Dendritic cell treated with granulocyte-macrophage colony-stimulating factor and Interleukin-4, amounts not matched to agents 40 ng/mL and 50 ng/mL, for 4 days (primary cell): Measurements from ENCODE around the gene DIP2A.

Source experiments
- H3K27ac Mint-ChIP-seq: one replicate; pipeline ENCODE4 v1.8.0; 2022; ENCODE audit warnings: mild to moderate bottlenecking, mixed read lengths
- H3K27me3 Mint-ChIP-seq: one replicate; pipeline ENCODE4 v1.8.0; 2022; ENCODE audit warnings: mild to moderate bottlenecking, mixed read lengths
- H3K36me3 Mint-ChIP-seq: one replicate; pipeline ENCODE4 v1.8.0; 2022; ENCODE audit warnings: low read depth, mixed read lengths
- H3K4me1 Mint-ChIP-seq: one replicate; pipeline ENCODE4 v1.8.0; 2022; ENCODE audit warnings: low read depth, mixed read lengths
- H3K4me3 Mint-ChIP-seq: one replicate; pipeline ENCODE4 v1.8.0; 2022; ENCODE audit warnings: mild to moderate bottlenecking, moderate library complexity, mixed read lengths
- H3K9me3 Mint-ChIP-seq: one replicate; pipeline ENCODE4 v1.8.0; 2022; ENCODE audit warnings: mixed read lengths
- intact Hi-C: fragments of 100-400 bp; cut with micrococcal nuclease; formaldehyde crosslinking; loops from one replicate; pipeline ENCODE4 v1.15.0; 2022

Gene DIP2A

DNA sequence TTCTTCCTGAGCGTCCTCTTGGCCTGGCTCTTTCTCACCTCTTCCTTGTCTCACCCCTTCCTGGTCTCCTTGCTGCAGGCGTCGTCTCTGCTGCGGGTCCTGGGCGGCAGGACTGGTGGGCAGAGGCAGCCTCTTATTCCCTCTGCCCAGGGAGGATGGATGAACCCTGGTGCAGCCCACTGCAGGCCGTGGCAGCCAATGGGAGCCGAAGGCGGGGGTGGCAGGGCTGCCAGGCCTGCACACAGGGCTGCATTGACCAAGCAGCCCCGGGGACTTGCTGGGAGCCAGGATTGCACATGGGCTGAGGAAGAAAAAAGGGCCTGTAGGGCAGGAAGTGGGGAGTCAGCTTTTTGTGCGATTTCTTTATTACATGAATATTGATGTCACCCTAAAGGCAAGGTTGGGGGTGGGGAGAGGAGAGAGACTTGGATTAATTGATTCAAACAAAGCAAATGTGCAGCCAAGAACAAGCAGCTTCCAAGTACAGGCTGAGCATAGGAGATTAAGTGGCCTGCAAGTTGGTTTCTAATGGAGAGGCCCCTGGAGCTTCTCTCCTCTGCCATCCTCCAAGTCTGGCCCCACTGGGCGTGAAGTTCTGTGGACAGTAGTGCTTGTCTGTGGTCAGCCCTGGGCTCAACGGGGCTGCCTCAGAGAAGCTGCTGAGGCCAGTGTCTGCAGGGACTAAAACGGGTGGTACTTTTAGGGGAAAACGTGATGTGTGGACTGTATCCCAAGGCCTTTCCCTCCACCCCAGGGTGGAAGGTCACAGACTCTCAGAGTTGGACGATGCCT, 146.5 kb downstream of the DIP2A start, which contains the start of gene S100B:
Gene S100B, minus strand, starts transcription at position 108 of the 792 bp plus-strand sequence. CDS start 2,667 bp downstream, outside the sequence.
- no peaks in the 10 kb centered on the region for H3K9me3 Mint-ChIP-seq
- peak within 1 kb of the TSS; percentile 55 for H3K4me3 Mint-ChIP-seq
- H3K27me3 Mint-ChIP-seq: no peaks in the 10 kb centered on the region
- peaks cover 58% of the 10 kb centered on the region for H3K4me1 Mint-ChIP-seq
- peak within 1 kb of the TSS; percentile 92 for H3K27ac Mint-ChIP-seq
- H3K36me3 Mint-ChIP-seq: no peaks in the 10 kb centered on the region
- intact Hi-C loops: no loop called here

DNA sequence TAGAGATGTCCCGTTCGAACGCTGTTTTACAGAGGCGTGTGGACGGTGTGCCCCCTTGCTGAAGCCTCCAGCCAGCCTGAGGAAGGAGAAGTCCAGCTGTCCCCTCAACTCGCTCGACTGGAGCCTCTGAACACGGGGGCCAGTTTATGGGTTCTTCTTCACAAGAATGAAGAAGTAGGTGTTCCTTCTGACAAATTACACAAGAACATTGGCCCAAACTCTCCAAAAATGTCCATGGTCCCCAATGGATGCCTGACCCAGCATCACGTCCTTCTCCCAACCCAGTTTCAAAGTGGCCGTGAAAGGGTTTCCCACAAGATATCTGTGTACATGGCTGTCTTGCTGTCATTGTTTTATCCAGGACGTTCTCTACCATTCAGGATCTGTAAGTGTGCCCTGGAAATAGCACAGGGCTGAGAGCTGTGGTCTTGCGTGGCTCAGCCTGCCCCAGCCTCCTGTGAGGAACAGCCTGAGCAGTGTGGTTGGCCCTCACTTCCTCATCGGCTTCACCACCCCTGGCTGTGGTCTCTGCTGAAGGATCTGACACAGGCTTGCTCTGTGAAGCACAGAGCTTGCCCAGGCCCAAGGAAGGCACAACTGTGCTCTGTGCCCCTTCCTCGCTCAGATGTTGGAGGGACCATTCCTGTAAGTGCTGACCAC, 147.2 kb downstream of the DIP2A start:
- intact Hi-C loops: loop anchor here (1.0 to 2.0 kb wide), 2 partner anchors 15 to 28 kb away; no protein-coding TSS in a partner anchor
- Mint-ChIP-seq H3K27me3 (no peaks in the 10 kb centered on the region), H3K9me3 (no peaks in the 10 kb centered on the region), H3K4me1 (peaks cover 58% of the 10 kb centered on the region), H3K36me3 (no peaks in the 10 kb centered on the region), H3K4me3 (peak overlapping the region; percentile 39), H3K27ac (peak overlapping the region; percentile 92)

DNA sequence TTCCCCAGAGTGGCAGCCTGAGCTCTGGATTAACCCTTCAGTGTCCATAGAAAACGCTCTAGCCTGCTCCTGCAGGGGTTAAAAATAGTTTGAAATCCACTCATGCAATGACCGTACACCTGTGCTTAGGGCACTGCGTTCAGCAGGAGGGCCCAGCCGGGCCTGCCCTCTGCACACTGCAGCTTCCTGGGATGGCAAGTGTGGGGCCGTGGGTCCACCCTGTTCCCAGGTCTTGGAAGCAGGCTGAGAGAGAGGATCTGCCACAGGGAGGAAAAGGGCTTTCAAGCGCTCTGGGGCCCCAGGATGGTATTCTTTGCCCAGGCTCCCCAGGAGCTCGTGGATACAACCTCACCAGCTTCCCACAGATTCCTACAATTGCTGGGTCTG, 147.7 kb downstream of the DIP2A start:
- peak overlapping the region; percentile 92 for H3K27ac Mint-ChIP-seq
- no peaks in the 10 kb centered on the region for H3K27me3 Mint-ChIP-seq
- H3K4me1 Mint-ChIP-seq: peaks cover 55% of the 10 kb centered on the region

DNA sequence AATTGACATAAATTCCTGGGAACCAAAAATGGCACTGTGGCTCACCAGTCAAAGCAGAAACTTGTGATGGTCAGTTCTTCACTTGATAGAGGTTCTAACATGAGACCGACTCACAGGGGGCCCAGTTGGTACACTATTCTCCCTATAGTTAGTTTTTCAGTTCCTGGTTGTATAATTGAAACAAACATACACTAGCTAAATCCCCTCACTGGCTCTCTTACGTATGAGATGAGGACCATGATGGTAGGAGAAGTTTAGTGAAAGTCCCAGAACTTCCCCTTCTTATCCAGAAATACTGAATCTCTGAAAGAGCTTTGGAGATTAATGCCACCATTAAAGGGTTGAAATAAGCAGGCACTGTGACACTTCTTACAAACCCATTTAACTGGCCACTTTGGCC, 148.9 kb downstream of the DIP2A start:
- Mint-ChIP-seq H3K36me3 (no peaks in the 10 kb centered on the region), H3K9me3 (no peaks in the 10 kb centered on the region), H3K27me3 (no peaks in the 10 kb centered on the region), H3K4me1 (peaks cover 43% of the 10 kb centered on the region), H3K27ac (peak overlapping the region; percentile 92), H3K4me3 (no peak overlapping the region)
- intact Hi-C loops: loop anchor here (2.0 kb wide), 1 partner anchor 13 kb away; no protein-coding TSS in a partner anchor

More for the DNA sequence above, 147.7 kb downstream of the DIP2A start:
- Mint-ChIP-seq H3K36me3 (no peaks in the 10 kb centered on the region), H3K4me3 (peak overlapping the region; percentile 39), H3K9me3 (no peaks in the 10 kb centered on the region)
- intact Hi-C loops: loop anchor here (1.0 to 2.0 kb wide), 2 partner anchors 14 to 28 kb away; no protein-coding TSS in a partner anchor

DNA sequence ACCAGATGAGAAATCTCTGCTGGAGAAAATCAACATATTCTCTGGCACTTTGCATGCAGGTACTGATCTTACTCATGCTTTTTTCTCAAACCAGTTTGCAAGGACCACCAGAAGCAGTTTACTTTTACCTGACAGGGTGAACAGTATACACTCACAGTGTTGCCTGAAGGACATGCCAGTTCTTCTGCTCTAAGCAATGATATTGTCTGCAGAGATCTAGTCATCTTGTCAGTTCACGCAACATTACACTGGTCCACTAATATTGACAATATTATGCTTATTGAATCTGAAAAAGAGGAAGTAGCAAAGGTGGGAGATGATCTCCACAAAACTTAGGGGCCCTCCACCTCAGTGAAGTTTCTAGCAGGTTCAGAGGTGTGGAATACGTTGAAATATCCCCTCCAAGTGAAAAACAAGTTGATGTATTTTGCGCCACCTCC, 150.0 kb downstream of the DIP2A start:
- Mint-ChIP-seq H3K4me1 (peaks cover 41% of the 10 kb centered on the region), H3K27me3 (no peaks in the 10 kb centered on the region), H3K4me3 (no peak overlapping the region), H3K36me3 (no peaks in the 10 kb centered on the region), H3K27ac (no peak overlapping the region), H3K9me3 (no peaks in the 10 kb centered on the region)
- intact Hi-C loops: no loop called here

DNA sequence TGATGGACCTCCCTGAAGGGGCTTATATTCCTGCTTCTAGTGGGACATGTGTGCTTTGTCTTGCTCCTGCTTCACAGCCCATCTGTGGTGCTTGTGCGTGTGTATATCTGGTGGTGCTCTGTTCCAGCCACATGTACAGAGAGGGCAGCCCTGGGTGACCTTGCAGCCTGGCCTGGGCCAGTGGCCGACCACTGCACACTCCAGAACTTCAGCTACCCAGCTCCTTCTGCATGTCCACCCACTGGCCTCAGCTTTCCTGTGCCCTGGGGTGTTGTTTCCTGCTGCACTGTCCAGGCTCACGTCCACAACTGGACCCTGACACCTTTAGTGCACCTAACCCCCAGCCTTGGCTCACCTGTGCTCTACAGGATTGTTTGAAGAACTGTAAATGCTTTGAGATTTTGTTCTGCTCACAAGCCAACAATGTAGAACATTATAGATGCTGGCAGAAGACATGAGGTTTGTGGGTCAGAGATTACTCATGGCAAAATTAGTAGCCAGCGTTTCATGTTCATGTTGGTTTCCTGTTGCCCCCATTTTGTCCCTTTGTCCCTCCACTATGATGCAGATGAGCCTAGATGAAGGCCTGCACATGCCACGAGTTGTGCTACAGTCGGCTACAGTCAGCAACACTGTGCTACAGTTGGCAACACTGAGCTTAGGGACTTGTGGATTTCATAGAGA, 151.5 kb downstream of the DIP2A start:
- Mint-ChIP-seq H3K9me3 (no peaks in the 10 kb centered on the region), H3K4me1 (peaks cover 29% of the 10 kb centered on the region), H3K27me3 (no peaks in the 10 kb centered on the region)

DNA sequence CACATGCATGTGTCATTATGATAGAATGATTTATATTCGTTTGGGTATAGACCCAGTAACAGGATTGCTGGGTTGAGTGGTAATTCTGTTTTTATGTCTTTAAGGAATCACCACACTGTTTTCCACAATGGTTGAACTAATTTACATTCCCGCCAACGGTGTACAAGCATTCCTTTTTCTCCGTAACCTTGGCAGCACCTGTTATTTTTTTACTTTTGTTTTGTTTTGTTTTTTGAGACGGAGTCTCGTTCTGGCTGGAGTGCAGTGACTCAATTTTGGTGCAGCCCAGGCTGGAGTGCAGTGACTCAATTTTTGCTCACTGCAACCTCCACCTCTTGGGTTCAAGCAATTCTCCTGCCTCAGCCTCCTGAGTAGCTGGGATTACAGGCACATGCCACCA, 154.7 kb downstream of the DIP2A start:
- Mint-ChIP-seq H3K4me3 (no peak overlapping the region), H3K4me1 (no peaks in the 10 kb centered on the region), H3K9me3 (peaks cover 10% of the 10 kb centered on the region), H3K36me3 (no peaks in the 10 kb centered on the region), H3K27ac (no peak overlapping the region), H3K27me3 (no peaks in the 10 kb centered on the region)
- intact Hi-C loops: no loop called here

More for the DNA sequence above, 151.5 kb downstream of the DIP2A start:
- H3K4me3 Mint-ChIP-seq: no peak overlapping the region
- intact Hi-C loops: no loop called here
- no peaks in the 10 kb centered on the region for H3K36me3 Mint-ChIP-seq
- no peak overlapping the region for H3K27ac Mint-ChIP-seq

DNA sequence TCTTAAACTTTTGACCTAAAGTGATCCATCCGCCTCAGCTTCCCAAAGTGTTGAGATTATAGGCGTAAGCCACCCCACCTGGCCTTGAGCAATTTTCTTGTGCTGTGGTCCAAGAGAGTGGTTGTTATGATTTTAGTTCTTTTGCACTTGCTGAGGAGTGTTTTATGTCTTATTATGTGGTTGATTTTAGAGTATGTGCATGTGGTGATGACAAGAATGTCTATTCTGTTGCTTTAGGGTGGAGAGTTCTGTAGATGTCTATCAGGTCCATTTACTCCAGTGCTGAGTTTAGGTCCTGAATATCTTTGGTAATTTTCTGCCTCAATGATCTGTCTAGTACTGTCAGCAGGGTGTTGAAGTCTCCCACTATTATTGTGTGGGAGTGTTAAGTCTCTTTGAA, 157.4 kb downstream of the DIP2A start:
- Mint-ChIP-seq H3K27ac (no peak overlapping the region), H3K9me3 (peaks cover 10% of the 10 kb centered on the region), H3K27me3 (no peaks in the 10 kb centered on the region), H3K4me3 (no peak overlapping the region), H3K36me3 (no peaks in the 10 kb centered on the region), H3K4me1 (peaks cover 20% of the 10 kb centered on the region)
- intact Hi-C loops: no loop called here

DNA sequence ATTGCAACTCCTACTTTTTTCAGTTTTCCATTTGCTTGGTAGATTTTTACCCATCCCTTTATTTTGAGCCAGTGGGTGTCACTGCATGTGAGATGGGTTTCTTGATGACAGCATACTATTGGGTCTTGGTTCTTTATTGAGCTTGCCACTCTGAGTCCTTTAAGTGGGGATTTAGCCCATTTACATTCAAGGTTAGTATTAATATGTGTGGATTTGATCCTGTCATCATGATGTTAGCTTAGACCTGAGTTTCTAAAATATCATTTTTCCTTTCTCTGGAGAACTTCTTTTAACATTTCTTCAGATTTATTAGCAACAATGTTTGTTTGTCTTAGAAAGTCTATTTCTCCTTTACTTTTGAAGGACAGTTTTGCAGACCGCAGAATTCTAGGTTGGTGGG, 158.0 kb downstream of the DIP2A start:
- Mint-ChIP-seq H3K27me3 (no peaks in the 10 kb centered on the region), H3K4me1 (peaks cover 26% of the 10 kb centered on the region), H3K9me3 (peaks cover 10% of the 10 kb centered on the region), H3K4me3 (no peak overlapping the region), H3K36me3 (no peaks in the 10 kb centered on the region), H3K27ac (no peak overlapping the region)
- intact Hi-C loops: no loop called here

DNA sequence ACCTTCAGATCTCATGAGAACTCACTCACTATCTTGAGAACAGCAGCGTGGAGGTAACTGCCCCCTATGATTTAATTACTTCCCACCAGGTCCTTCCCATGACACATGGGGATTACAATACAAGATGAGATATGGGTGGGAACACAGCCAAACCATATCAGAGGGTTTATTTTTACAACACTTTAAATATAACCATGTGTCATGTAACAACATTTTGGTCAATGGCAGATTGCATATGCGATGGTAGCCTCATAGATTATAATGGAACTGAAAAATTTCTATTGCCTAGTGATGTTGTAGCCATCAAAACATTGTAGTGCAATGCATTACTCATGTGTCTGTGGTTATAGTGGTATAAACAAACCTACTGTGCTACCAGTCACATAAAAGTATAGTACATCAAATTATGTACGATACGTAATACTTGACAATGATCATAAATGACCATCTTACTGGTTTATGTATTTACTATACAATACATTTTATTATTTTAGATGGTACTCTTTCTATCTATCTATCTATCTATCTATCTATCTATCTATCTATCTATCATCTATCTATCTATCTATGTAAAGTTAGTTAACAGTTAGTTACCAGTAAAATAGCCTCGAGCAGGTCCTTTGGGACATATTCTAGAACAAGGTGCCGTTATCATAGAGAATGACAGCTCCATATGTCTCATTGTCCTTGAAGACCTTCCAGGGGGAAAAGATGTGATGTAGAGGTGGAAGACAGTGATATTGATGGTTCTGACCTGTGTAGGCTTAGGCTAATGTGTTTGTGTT, 158.8 kb downstream of the DIP2A start:
- Mint-ChIP-seq H3K9me3 (peaks cover 10% of the 10 kb centered on the region), H3K36me3 (no peaks in the 10 kb centered on the region), H3K4me1 (peaks cover 34% of the 10 kb centered on the region), H3K27me3 (no peaks in the 10 kb centered on the region), H3K27ac (no peak overlapping the region), H3K4me3 (no peak overlapping the region)
- intact Hi-C loops: no loop called here

DNA sequence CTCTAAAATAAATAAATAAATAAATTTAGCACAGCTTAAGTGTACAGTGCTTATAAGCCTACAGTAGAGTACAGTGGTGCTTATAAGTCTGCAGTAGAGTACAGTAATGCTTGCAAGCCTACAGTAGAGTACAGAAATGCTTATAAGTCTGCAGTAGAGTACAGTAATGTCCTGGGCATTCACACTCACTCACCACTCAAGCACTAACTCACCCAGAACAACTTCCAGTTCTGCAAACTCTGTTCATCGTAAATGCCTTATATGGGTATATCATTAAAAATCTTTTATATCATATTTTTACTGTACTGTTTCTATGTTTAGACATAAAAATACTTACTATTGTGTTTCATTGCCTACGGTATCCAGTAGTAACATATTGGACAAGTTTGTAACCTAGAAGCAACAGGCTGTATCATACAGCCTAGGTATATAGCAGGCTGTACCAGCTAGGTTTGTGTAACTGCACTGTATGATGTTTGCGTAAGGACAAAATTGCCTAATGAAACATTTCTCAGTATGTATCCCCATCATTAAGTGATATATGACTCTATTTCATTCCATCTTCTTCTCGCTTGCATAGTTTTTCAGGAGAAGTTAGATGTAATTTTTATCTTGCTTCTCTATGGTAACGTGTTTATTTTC, 160.2 kb downstream of the DIP2A start:
- no peak overlapping the region for H3K27ac Mint-ChIP-seq
- intact Hi-C loops: no loop called here
- H3K9me3 Mint-ChIP-seq: peaks cover 10% of the 10 kb centered on the region
- no peaks in the 10 kb centered on the region for H3K27me3 Mint-ChIP-seq
- no peak overlapping the region for H3K4me3 Mint-ChIP-seq
- peaks cover 42% of the 10 kb centered on the region for H3K4me1 Mint-ChIP-seq
- no peaks in the 10 kb centered on the region for H3K36me3 Mint-ChIP-seq
